Endothelial cell of umbilical vein (primary cell): ENCODE data around the gene RBMS3. TPM values are rescaled to one million over a fixed set of nuclear protein-coding genes. Genes with fewer than 3 reads are reported as not detected.

ENCODE experiments used
- BruUV-seq: library from RNA; stranded (reverse); fragments of 400-500 nt; replicated peaks from 2 replicates; lab custom pipeline; 2021; lab: Mats Ljungman, UMichigan
- CTCF ChIA-PET: fragments of 300-600, 350-600 bp; sonication (Branson Sonifier 250); formaldehyde crosslinking; loops from one replicate; lab custom pipeline; 2021; ENCODE audit warnings: antibody characterized with exemption, inconsistent platforms; lab: Charles Lee
- POLR2A ChIA-PET: fragments of 300-600, 350-600 bp; sonication (Branson Sonifier 250); formaldehyde crosslinking; loops from one replicate; lab custom pipeline; 2021; ENCODE audit warnings: antibody characterized with exemption, inconsistent platforms; lab: Charles Lee
- DNase-seq: peaks from one replicate; pipeline ENCODE4 v3.0.0-alpha.2; 2011; ENCODE audit warnings: low read depth, low spot score
- FAIRE-seq: peaks from 2 replicates; lab custom pipeline; 2011; peaks lifted over from hg19 to GRCh38; lab: Jason Lieb, UNC
- H2AFZ ChIP-seq: 2 replicates; pipeline ENCODE4 v1.6.0; 2012; ENCODE audit warnings: low read depth, low read length, control low read depth, inconsistent platforms
- H3K27ac ChIP-seq: 2 replicates; pipeline ENCODE4 v1.5.1; 2011; ENCODE audit warnings: low read depth, mild to moderate bottlenecking, control low read depth, low read length, moderate library complexity; ENCODE audit not compliant: insufficient read depth
- H3K27me3 ChIP-seq, 2 experiments: 2 replicates each; pipeline versions ENCODE4 v1.6.0 to v1.6.1; 2011; ENCODE audit warnings: low read length in 2 of 2, mixed read lengths in 1 of 2; ENCODE audit not compliant: control insufficient read depth in 2 of 2, insufficient read depth in 2 of 2
- H3K36me3 ChIP-seq, 2 experiments: 2 replicates in 1 of 2; 3 replicates in 1 of 2; pipeline ENCODE4 v1.5.1; 2011; ENCODE audit warnings: low read length in 2 of 2, mild to moderate bottlenecking in 1 of 2, moderate library complexity in 1 of 2; ENCODE audit not compliant: control insufficient read depth in 2 of 2, insufficient read depth in 2 of 2; ENCODE audit errors: extremely low read depth in 1 of 2
- H3K4me1 ChIP-seq: 3 replicates; pipeline ENCODE4 v1.5.1; 2011; ENCODE audit warnings: mild to moderate bottlenecking, low read length; ENCODE audit not compliant: control insufficient read depth, insufficient read depth; ENCODE audit errors: extremely low read depth
- H3K4me2 ChIP-seq: 2 replicates; pipeline ENCODE4 v1.6.1; 2011; ENCODE audit warnings: low read length, control low read depth, mixed read lengths; ENCODE audit not compliant: insufficient read depth
- H3K4me3 ChIP-seq, 3 experiments: fragments of 200-600 bp in 1 of 3; sonication (generic), shearing (Covaris generic) in 1 of 3; replicated peaks in 1 of 3; 2 replicates each; pipeline ENCODE4 v1.5.1; 2011 to 2016; ENCODE audit warnings: control low read depth in 3 of 3, low read length in 3 of 3, mild to moderate bottlenecking in 2 of 3, inconsistent platforms in 1 of 3, low read depth in 1 of 3, moderate library complexity in 1 of 3; ENCODE audit not compliant: insufficient read depth in 1 of 3
- H3K79me2 ChIP-seq: 2 replicates; pipeline ENCODE4 v1.6.0; 2012; ENCODE audit warnings: low read length, inconsistent platforms; ENCODE audit not compliant: control insufficient read depth, insufficient read depth
- H3K9ac ChIP-seq: replicated peaks from 2 replicates; pipeline ENCODE3; 2011; ENCODE audit warnings: low read length, control low read depth; ENCODE audit not compliant: insufficient read depth; ENCODE audit errors: extremely low read depth
- H3K9me1 ChIP-seq: replicated peaks from 3 replicates; pipeline ENCODE4 v1.6.0; 2011; ENCODE audit warnings: mild to moderate bottlenecking, low read length; ENCODE audit not compliant: control insufficient read depth, insufficient read depth; ENCODE audit errors: extremely low read depth
- H3K9me3 ChIP-seq: replicated peaks from 2 replicates; pipeline ENCODE4 v1.5.1; 2012; ENCODE audit warnings: low read length, inconsistent platforms; ENCODE audit not compliant: control insufficient read depth, insufficient read depth
- H4K20me1 ChIP-seq: replicated peaks from 2 replicates; pipeline ENCODE3; 2011; ENCODE audit warnings: mild to moderate bottlenecking, low read length; ENCODE audit not compliant: control insufficient read depth, insufficient read depth; ENCODE audit errors: extremely low read depth
- CTCF ChIP-seq, 2 donors: IDR thresholded peaks; 1 replicate in 1 of 2; 2 replicates in 1 of 2; pipeline ENCODE4 v1.5.1; 2011; ENCODE audit warnings: low read length in 2 of 2, mild to moderate bottlenecking in 2 of 2, moderate library complexity in 2 of 2, control low read depth in 1 of 2, inconsistent platforms in 1 of 2, low read depth in 1 of 2; ENCODE audit not compliant: insufficient read depth in 1 of 2; ENCODE audit errors: extremely low read depth in 1 of 2
- EZH2 ChIP-seq: IDR thresholded peaks from 2 replicates; pipeline ENCODE4 v1.6.1; 2012; ENCODE audit warnings: borderline replicate concordance, low read depth, mild to moderate bottlenecking, moderate library complexity, low read length, inconsistent platforms; ENCODE audit not compliant: severe bottlenecking
- FOS ChIP-seq: IDR thresholded peaks from 2 replicates; pipeline ENCODE4 v1.6.1; 2011; ENCODE audit warnings: mild to moderate bottlenecking, low read length, moderate library complexity, borderline replicate concordance; ENCODE audit not compliant: insufficient read depth
- GATA2 ChIP-seq: IDR thresholded peaks from 2 replicates; pipeline ENCODE4 v1.7.0; 2011; ENCODE audit warnings: low read depth, mild to moderate bottlenecking, moderate library complexity, mixed read lengths, low read length; ENCODE audit not compliant: insufficient read length, insufficient read depth
- JUN ChIP-seq: IDR thresholded peaks from 2 replicates; pipeline ENCODE4 v1.6.1; 2011; ENCODE audit warnings: borderline replicate concordance, low read depth; ENCODE audit not compliant: insufficient read length, insufficient read depth
- MAX ChIP-seq: IDR thresholded peaks from 2 replicates; pipeline ENCODE4 v1.6.1; 2011; ENCODE audit not compliant: insufficient read depth, insufficient read length
- MYC ChIP-seq: IDR thresholded peaks from one replicate; pipeline ENCODE4 v1.6.1; 2011; ENCODE audit warnings: mild to moderate bottlenecking, low read depth, low read length
- POLR2A ChIP-seq: IDR thresholded peaks from 2 replicates; pipeline ENCODE4 v1.6.1; 2012; ENCODE audit warnings: low read depth, mild to moderate bottlenecking, control low read depth, low read length
- POLR2AphosphoS5 ChIP-seq: IDR thresholded peaks from 2 replicates; pipeline ENCODE4 v1.6.1; 2012; ENCODE audit warnings: low read depth, mild to moderate bottlenecking, control low read depth, low read length, moderate library complexity; ENCODE audit not compliant: insufficient read depth
- dilution Hi-C: fragments of 300-500 bp; cut with MboI; formaldehyde crosslinking; loops from one replicate; pipeline ENCODE4 v1.15.0; 2019; ENCODE audit warnings: low sequenced_read_pairs; ENCODE audit not compliant: extremely low pct_ligation_motif_present
- intact Hi-C: fragments of 100-400 bp; cut with micrococcal nuclease; formaldehyde crosslinking; loops from one replicate; pipeline ENCODE4 v1.10.0; 2022
- polyA plus RNA-seq, 4 experiments: library from polyadenylated mRNA; depleted of rRNA in 3 of 4; stranded (reverse) in 3 of 4; unstranded in 1 of 4; fragments of >200 nt; gene quantifications; 2 replicates each; pipeline versions ENCODE4 v1.2.1 to v1.2.3, GENCODE V29; 2011 to 2012; ENCODE audit warnings: missing spikeins in 1 of 4
- total RNA-seq: library from RNA; stranded (reverse); gene quantifications from 2 replicates; pipeline ENCODE4 v1.2.3, GENCODE V29; 2021

Gene RBMS3
- total and polyA plus RNA-seq, 2 donors (not counting 3 experiments of a cell fraction or from before 2014, with no cell fraction given), result 13.6 to 42.3 TPM

GRCh38 chr3:29637068-29637467 is 356.2 kb downstream of the RBMS3 start:
- DNase-seq (no peak), FAIRE-seq (no peak)
- BruUV-seq, result no TSS peak
- Histone ChIP-seq H3K4me3 (no peak overlapping the region), H3K9me1 (no peaks in the 10 kb centered on the region), H4K20me1 (no peaks in the 10 kb centered on the region), H3K36me3 (no peaks in the 10 kb centered on the region), H3K9ac (no peak overlapping the region), H3K9me3 (no peaks in the 10 kb centered on the region), H2AFZ (no peak overlapping the region), H3K4me1 (peaks cover 4% of the 10 kb centered on the region), H3K27ac (no peak overlapping the region), H3K27me3 (no peaks in the 10 kb centered on the region), H3K4me2 (no peak overlapping the region), H3K79me2 (no peaks in the 10 kb centered on the region)
- TF ChIP-seq FOS (no peak), POLR2A (no peak), JUN (no peak), CTCF (IDR thresholded peaks at IDR 0.05; ENCODE audit: extremely low read depth in 1 of 2, insufficient read depth in 1 of 2, low read depth in 1 of 2, low read length in 2 of 2) (no peak), GATA2 (no peak), MYC (no peak), POLR2AphosphoS5 (no peak), MAX (no peak), EZH2 (no peak)
- ChIA-PET POLR2A (no interaction called here), CTCF (no interaction called here)
- intact Hi-C loops (no loop called here), dilution Hi-C loops (no loop called here)
